Calu3 (cell line): ENCODE measurements around the gene GOLGA3. TPM values are rescaled to one million over a fixed set of nuclear protein-coding genes. Genes with fewer than 3 reads are reported as not detected.
"Not testable (repeated sequence)": the region's sequence is repeated elsewhere in the genome, so short reads cannot be mapped to it uniquely, and the experiment has no call there.

ENCODE experiments used
- BruUV-seq: library from RNA; stranded (reverse); fragments of 400-500 nt; replicated peaks from 2 replicates; lab custom pipeline; 2021; lab: Mats Ljungman, UMichigan
- CTCF ChIA-PET: fragments of 300-600 bp; sonication (Branson Sonifier 250); formaldehyde crosslinking; loops from one replicate; lab custom pipeline; 2022; ENCODE audit warnings: antibody characterized with exemption; lab: Charles Lee
- DNase-seq: peaks from one replicate; pipeline ENCODE4 v3.0.0; 2022
- H3K27ac Mint-ChIP-seq: one replicate; pipeline ENCODE4 v1.8.0; 2022; ENCODE audit warnings: mixed read lengths; ENCODE audit not compliant: unreplicated experiment
- H3K27me3 Mint-ChIP-seq: one replicate; pipeline ENCODE4 v1.8.0; 2022; ENCODE audit warnings: mixed read lengths; ENCODE audit not compliant: unreplicated experiment
- H3K36me3 Mint-ChIP-seq: one replicate; pipeline ENCODE4 v1.8.0; 2022; ENCODE audit warnings: mild to moderate bottlenecking, moderate library complexity, mixed read lengths; ENCODE audit not compliant: insufficient read depth, unreplicated experiment
- H3K4me1 Mint-ChIP-seq: one replicate; pipeline ENCODE4 v1.8.0; 2022; ENCODE audit warnings: mild to moderate bottlenecking, low read depth, mixed read lengths; ENCODE audit not compliant: unreplicated experiment
- H3K4me3 Mint-ChIP-seq: one replicate; pipeline ENCODE4 v1.8.0; 2022; ENCODE audit warnings: mild to moderate bottlenecking, low read depth, moderate library complexity, mixed read lengths; ENCODE audit not compliant: unreplicated experiment
- H3K9me3 Mint-ChIP-seq: one replicate; pipeline ENCODE4 v1.8.0; 2022; ENCODE audit warnings: low read depth, mixed read lengths; ENCODE audit not compliant: unreplicated experiment
- intact Hi-C: fragments of 100-400 bp; cut with micrococcal nuclease; formaldehyde crosslinking; loops from one replicate; pipeline ENCODE4 v1.10.0; 2022; ENCODE audit not compliant: unreplicated experiment
- total RNA-seq: library from RNA; stranded (reverse); gene quantifications from 2 replicates; pipeline ENCODE4 v1.2.3, GENCODE V29; 2022
- TF ChIP-seq, protein P1 (sequence below): fragments of 200-600 bp; IDR thresholded peaks from one replicate; pipeline ENCODE4 v1.8.0; 2022; ENCODE audit warnings: antibody characterized with exemption; ENCODE audit not compliant: unreplicated experiment

Gene GOLGA3
- total RNA-seq, 1 experiment from 2014 or later: 116 TPM

DNA sequence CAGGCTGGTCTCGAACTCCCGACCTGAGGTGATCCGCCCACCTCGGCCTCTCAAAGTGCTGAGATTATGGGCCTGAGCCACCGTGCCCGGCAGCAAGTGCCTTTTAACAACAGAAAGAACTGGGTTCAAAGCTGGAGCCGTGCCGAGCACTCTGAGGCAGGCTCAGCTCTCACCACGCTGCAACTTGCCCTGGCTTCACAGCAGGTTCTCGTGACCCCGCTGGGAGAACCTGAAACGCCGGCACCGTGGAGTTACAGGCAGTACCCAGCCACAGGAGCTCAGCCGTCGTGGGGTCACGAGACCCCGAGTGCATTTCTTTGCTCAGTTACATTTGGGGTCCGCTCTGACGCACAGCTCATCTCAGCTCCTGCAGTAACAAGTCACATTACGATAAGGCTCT is 14.4 kb downstream of the GOLGA3 start:
- no peaks in the 10 kb centered on the region for H3K27me3 Mint-ChIP-seq
- TF ChIP-seq, protein P1, sequence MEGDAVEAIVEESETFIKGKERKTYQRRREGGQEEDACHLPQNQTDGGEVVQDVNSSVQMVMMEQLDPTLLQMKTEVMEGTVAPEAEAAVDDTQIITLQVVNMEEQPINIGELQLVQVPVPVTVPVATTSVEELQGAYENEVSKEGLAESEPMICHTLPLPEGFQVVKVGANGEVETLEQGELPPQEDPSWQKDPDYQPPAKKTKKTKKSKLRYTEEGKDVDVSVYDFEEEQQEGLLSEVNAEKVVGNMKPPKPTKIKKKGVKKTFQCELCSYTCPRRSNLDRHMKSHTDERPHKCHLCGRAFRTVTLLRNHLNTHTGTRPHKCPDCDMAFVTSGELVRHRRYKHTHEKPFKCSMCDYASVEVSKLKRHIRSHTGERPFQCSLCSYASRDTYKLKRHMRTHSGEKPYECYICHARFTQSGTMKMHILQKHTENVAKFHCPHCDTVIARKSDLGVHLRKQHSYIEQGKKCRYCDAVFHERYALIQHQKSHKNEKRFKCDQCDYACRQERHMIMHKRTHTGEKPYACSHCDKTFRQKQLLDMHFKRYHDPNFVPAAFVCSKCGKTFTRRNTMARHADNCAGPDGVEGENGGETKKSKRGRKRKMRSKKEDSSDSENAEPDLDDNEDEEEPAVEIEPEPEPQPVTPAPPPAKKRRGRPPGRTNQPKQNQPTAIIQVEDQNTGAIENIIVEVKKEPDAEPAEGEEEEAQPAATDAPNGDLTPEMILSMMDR: no peak
- intact Hi-C loops: no loop called here
- no peak overlapping the region for H3K27ac Mint-ChIP-seq
- no peak for DNase-seq
- CTCF ChIA-PET: no interaction called here
- no TSS peak for BruUV-seq
- no peaks in the 10 kb centered on the region for H3K9me3 Mint-ChIP-seq
- H3K4me3 Mint-ChIP-seq: no peak overlapping the region
- peaks cover 82% of the 10 kb centered on the region for H3K36me3 Mint-ChIP-seq
- no peaks in the 10 kb centered on the region for H3K4me1 Mint-ChIP-seq

DNA sequence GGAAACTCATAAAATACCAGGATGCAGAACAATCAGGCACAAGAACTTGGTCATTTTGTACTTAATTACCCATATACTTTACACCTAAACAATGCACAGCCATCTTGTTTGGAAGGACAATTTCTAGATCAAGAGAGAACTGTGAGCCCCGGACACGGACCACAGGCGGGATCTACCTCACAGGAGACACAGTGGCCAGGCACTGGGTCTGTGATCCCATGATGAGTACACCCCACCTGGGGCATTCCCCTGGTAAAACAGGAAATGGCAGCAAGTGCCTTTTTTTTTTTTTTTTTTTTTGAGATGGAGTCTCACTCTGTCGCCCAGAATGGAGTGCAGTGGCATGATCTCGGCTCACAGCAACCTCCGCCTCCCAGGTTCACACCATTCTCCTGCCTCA is 15.2 kb downstream of the GOLGA3 start:
- no peak overlapping the region for H3K27ac Mint-ChIP-seq
- no peaks in the 10 kb centered on the region for H3K9me3 Mint-ChIP-seq
- peaks cover 81% of the 10 kb centered on the region for H3K36me3 Mint-ChIP-seq
- TF ChIP-seq, protein P1: no peak
- no peaks in the 10 kb centered on the region for H3K27me3 Mint-ChIP-seq
- BruUV-seq: no TSS peak
- H3K4me3 Mint-ChIP-seq: no peak overlapping the region
- no peak for DNase-seq
- no peaks in the 10 kb centered on the region for H3K4me1 Mint-ChIP-seq
- intact Hi-C loops: no loop called here
- CTCF ChIA-PET: no interaction called here

DNA sequence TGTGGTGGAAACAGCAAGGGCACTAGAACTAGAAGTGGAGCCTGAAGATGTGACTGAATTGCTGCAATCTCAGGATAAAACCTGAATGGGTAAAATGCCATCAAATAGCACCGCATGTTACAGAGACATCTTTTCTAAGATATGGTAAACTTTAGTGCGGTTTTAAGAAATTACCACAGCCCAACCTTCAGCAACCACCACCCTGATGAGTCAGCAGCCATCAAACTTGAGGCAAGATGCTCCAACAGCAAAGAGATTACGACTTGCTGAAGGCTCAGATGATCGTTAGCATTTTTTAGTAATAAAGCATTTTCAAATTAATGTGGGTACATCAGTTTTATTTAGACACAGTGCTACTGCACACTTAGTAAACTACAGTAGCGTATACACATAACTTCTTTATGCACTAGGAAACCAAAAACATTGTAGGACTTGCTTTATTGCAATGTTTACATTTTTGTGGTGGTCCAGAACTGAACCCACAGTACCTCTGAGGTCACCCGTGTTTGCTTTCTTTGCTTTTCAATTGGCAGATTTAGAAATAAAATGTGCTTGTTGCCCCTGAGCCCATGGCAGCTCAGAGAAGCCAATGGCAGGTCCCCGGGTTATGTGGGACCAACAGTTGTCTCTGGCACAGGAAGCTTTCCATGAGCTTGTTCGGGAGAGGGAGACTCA is 15.9 kb downstream of the GOLGA3 start:
- Mint-ChIP-seq H3K4me1 (no peaks in the 10 kb centered on the region), H3K9me3 (no peaks in the 10 kb centered on the region), H3K36me3 (peaks cover 82% of the 10 kb centered on the region), H3K27me3 (no peaks in the 10 kb centered on the region), H3K4me3 (no peak overlapping the region), H3K27ac (no peak overlapping the region)
- intact Hi-C loops: no loop called here
- no TSS peak for BruUV-seq
- CTCF ChIA-PET: interaction anchor here (0.6 kb wide), 1 partner anchor 18 kb away, joined by 3 read pairs; no protein-coding TSS in a partner anchor
- TF ChIP-seq, protein P1: no peak
- no peak for DNase-seq

DNA sequence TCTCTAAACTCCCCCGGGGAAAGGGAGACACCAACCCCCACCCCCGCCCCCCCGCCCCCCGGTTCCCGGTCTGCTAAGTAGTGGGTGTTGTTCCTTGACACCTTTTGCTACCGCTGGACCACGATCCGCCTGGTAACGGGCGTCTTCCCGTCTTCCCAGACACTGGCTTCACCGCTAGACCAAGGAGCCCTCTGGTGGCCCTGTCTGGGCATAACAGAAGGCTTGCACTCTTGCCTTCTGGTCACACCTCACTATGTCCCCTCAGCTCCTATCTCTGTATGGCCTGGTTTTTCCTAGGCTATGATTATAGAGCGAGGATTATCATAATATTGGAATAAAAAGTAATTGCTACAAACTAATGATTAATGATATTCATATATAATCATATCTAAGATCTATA is 19.3 kb downstream of the GOLGA3 start:
- peaks cover 86% of the 10 kb centered on the region for H3K36me3 Mint-ChIP-seq
- TF ChIP-seq, protein P1: peak; percentile 40
- CTCF ChIA-PET, H3K9me3 Mint-ChIP-seq, H3K27me3 Mint-ChIP-seq, H3K4me3 Mint-ChIP-seq, H3K27ac Mint-ChIP-seq, intact Hi-C loops, H3K4me1 Mint-ChIP-seq, BruUV-seq: not testable (repeated sequence)
- DNase-seq: peak; percentile 48
